Umbilical cord (tissue), 2 donors: ENCODE results near the gene FAT1. TPM values are rescaled to one million over a fixed set of nuclear protein-coding genes. Genes with fewer than 3 reads are reported as not detected.
"Not testable (repeated sequence)": the region's sequence is repeated elsewhere in the genome, so short reads cannot be mapped to it uniquely, and the experiment has no call there.

ENCODE experiments used
- DNase-seq: peaks from one replicate; pipeline ENCODE4 v3.0.0-alpha.2; 2015; ENCODE audit warnings: low spot score
- total RNA-seq: library from RNA; depleted of rRNA; stranded (reverse); fragments of >200 nt; gene quantifications from one replicate; pipeline ENCODE4 v1.2.3, GENCODE V29; 2014; ENCODE audit warnings: low replicate concordance; ENCODE audit not compliant: insufficient read depth

The FAT1 gene, protein sequence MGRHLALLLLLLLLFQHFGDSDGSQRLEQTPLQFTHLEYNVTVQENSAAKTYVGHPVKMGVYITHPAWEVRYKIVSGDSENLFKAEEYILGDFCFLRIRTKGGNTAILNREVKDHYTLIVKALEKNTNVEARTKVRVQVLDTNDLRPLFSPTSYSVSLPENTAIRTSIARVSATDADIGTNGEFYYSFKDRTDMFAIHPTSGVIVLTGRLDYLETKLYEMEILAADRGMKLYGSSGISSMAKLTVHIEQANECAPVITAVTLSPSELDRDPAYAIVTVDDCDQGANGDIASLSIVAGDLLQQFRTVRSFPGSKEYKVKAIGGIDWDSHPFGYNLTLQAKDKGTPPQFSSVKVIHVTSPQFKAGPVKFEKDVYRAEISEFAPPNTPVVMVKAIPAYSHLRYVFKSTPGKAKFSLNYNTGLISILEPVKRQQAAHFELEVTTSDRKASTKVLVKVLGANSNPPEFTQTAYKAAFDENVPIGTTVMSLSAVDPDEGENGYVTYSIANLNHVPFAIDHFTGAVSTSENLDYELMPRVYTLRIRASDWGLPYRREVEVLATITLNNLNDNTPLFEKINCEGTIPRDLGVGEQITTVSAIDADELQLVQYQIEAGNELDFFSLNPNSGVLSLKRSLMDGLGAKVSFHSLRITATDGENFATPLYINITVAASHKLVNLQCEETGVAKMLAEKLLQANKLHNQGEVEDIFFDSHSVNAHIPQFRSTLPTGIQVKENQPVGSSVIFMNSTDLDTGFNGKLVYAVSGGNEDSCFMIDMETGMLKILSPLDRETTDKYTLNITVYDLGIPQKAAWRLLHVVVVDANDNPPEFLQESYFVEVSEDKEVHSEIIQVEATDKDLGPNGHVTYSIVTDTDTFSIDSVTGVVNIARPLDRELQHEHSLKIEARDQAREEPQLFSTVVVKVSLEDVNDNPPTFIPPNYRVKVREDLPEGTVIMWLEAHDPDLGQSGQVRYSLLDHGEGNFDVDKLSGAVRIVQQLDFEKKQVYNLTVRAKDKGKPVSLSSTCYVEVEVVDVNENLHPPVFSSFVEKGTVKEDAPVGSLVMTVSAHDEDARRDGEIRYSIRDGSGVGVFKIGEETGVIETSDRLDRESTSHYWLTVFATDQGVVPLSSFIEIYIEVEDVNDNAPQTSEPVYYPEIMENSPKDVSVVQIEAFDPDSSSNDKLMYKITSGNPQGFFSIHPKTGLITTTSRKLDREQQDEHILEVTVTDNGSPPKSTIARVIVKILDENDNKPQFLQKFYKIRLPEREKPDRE (N-terminal part only)
- total RNA-seq = 242 TPM

DNA sequence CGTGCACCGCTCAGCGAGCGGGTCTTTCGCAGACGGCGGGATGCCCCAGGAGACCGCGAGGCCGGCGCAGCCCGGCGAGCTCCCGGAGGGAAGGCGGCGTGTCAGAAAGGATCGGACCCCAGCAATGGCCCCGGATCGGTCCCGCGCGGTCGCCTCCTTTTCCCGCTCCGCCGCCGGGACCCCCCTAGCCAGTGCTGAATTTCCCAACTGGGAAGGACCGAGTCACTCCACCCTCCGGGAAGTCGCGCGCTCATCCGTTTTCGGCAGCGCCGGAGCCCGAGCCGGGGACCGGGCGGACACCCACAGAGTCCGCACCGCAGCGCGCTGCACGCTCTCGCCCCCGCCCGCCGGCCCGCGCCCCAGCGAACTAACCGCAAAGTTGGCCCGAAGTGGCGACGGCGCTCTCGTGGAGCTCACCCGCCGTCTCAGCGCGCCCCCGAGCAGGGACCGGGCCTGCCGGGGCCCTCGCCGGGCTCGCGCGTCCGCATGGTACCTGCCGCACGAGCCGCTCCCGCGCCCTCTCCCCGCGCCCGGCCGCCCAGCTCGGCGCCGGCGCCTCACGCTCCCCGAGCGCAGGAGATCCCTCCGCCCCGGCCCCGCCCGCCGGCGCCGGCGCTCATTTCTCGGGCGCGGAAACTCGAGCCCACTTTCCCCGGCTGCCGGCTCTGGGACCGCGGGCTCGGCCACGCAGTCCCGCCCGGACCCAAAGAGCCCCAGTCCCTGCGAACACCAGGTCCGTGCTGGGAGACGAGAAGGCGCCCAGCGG is at the start of gene FAT1:
Gene FAT1 (minus strand): TSS at position 565 of the 766 bp plus-strand sequence. CDS start 14,029 bp downstream, outside the sequence.
- DNase-seq = peak; percentile 74

DNA sequence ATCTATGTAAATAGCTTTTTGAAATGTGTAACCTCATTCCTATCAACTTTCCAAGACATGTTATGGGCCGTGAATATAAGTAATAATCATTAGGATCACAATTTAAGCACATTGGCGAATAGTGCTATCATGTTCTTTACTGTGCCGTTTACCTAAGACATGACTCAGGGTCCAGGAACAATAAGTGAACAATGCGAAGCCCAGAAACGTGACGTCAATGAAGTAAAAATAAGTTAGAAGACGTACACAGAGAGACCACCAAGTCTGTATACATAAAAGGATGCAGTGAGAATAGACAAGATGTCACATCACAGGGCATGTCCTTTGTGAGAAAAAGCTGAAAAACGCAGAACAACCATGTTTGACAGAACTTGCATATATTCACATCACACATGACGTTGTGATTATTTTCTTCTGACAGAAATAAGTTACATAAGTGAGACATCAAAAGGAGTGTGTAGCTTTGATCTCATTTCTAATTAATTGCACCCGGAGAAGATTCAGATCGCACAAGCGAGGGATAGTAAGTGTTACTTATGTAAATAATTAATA is 49.4 kb upstream of the FAT1 start:
- no peak for DNase-seq

DNA sequence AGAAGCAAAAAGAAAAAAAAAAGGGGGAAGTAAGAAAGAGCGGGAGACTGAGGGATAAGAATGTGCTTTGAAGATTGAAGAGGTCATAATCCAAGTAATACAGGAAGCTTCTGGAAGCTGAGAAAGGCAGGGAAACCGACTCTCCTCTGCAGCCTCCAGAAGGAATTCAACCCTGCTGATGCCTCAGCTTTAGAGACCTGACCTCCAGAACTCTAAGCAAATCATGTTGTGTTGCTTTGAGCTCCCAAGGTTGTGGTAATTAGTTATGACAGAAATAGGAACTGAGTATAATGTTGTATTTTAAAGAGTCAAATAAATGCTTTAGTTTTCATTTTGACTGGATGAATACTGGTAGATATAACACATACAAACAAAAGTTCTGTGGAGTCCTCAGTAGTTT is 48.0 kb upstream of the FAT1 start:
- DNase-seq = peak; percentile 19

DNA sequence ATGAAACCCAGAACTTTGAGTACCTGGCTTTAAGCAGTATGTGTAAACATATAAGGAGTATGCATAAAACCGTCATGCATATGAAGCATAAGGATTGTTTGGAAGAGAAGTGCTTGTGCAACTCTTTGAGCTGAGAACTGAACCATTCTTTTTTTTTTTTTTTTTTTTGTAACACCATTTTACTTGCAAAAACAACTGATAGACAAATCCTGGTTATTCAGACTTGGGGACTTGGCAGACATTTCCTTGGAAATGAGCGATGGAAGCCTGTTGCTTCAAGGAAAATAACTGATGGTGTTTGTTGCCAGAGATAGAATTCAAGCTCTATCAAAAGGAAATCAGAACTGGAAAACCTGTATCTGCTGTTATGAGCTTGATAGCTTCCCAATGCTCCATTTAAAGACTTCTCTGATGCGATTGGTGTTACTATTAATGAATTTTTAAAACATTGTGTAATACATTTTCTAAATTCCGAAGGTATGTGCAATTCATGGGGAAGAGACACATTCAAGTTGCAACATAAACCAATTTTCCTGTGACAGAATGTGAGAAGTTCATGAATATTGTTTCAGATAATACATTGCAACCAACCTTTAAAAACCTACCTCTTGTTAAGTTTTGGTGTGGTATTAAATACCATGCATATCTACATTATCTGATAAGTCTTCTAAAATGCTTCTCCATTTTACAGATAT is 47.0 kb upstream of the FAT1 start:
- peak; percentile 3 for DNase-seq

DNA sequence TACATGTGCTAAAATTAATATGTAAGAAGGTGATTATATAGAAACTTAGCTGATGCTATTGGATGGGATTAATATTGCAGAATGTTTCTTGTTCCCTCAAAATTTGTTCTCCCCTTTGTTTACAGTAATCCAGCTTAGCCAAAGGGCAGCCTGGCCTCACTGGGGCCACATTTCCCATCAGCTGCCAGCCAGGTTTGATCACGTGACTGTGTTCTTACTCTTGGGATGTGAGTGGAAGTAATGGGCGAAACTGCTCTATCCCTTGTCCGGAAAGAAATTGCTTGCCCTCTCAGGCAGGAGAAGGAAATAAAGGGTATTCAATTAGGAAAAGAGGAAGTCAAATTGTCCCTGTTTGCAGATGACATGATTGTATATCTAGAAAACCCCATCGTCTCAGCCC is 44.1 kb upstream of the FAT1 start:
- DNase-seq = no peak

DNA sequence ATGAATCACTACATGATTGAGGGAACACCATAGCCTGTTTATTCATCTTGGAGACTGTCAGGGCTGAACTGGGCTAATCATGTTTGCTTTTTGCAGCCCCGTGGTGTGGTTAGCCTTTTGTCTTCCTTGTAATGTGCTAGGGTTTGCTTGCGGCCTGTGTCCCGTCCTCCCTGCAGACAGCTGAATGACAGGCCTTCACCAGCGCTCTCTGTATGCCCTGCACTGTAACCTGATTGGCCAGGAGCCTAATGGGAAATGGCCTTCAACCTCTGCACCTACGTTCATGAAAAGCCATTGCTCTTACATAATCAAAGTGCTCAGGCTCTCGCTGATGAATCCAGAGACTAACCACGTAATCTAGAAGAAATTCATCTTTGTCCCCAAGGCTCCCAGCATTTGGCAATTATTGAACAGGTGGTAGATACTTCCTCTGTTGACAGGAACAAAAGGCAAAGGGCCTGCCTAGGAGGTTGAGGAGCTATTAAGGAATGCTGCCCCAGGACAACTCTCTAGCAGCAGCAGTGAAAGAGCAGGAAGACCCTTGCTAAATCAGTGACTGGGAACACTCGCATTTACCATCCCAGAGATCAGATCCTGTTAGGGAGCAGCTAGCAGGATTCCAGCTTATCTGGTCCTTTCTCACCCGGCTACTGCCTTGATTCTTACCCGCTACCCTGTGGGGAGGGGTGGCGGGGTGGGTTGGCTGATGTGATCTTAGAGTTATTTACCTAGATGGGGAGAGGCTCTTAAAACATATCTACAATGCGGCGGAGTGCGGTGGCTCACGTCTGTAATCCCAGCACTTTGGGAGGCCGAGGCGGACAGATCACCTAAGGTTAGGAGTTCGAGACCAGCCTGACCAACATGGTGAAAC is 42.3 kb upstream of the FAT1 start:
- no peak for DNase-seq

DNA sequence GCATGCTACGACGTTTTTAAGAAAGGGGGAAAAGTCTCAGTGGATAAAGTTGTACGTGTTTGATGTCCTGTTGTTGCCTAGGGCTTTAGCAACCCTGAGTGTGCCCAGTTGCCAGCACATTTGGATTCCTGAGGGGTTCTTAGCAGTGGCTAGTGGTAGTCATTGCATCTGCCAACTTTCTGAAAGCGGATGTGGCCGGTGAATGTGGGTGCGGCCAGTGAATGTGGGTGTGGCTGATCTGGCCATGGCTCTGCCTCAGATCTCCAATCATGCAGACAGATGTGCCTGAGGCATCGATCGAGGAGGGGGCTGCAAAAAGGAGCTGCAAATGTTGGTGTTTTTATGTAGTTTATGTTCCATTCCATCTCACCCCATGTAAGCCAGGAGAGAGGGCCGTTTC is 41.5 kb upstream of the FAT1 start:
- DNase-seq = no peak

DNA sequence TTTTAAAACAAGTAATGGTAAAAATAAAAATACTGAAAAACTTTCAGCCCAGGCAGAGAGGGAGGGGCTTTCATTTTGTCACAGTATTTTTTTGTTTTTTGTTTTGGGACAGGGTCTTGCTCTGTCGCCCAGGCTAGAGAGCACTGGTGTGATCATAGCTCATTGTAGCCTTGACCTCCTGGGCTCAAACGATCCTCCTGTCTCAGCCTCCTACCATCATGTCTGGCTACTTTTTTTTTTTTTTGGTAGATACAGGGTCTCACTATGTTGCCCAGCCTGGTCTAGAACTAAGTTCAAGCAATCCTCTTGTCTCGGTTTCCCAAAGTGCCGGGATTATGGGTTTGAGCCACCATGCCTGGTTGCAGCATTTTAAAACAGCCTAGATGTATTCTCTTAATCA is 40.8 kb upstream of the FAT1 start:
- DNase-seq = no peak

DNA sequence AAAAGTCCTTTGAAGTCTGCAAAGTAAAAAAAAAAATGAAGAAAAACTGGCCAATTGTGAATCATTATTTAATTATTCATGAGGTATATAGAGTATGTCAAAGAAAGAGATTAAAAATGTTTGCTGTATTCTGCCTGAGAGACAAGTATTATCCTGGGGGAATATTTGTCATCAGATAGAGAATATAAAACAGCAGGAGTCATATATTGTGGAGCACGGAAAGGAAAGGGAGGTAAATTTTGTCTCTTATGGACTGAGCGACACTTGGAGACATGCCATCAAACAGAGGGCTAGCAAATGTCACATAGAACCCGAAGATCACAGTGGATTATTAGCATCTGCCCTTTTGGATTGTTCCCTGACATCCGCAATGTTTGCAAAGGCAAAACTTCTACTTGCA is 39.2 kb upstream of the FAT1 start:
- DNase-seq = no peak

DNA sequence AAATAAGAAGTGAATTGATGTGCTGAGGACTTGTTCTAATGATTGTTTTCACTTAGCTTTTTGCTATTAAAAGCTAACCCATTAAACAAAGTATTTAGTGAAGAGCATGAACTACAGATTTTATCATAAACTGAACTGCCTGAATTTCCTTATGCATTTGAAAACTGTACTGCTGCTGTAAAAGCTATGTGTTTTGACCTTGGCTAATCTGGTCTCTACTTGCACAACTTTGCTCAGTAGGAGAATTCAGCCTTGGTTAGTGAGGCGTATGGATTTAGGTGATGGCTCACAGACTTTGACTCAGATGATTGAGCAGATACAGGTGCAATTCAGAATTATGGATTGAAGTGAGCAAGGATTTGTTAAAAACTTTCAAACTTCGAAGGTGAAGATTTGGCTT is 38.7 kb upstream of the FAT1 start:
- no peak for DNase-seq

DNA sequence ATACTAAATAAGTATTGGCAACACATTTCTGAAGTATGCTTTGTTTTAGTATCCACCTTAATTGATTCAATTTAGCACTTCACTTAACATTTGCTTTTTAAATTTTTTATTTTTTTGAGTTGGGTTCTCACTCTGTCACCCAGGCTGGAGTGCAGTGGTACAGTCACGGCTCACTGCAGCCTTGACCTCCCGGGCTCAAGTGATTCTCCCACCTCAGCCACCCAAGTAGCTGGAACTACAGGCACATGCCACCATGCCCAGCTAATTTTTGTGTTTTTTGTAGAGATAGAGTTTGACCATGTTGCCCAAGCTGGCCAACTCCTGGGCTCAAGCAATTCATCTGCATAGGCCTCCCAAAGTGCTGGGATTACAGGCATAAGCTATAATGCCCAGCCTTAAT is 38.3 kb upstream of the FAT1 start:
- not testable (repeated sequence) for DNase-seq

DNA sequence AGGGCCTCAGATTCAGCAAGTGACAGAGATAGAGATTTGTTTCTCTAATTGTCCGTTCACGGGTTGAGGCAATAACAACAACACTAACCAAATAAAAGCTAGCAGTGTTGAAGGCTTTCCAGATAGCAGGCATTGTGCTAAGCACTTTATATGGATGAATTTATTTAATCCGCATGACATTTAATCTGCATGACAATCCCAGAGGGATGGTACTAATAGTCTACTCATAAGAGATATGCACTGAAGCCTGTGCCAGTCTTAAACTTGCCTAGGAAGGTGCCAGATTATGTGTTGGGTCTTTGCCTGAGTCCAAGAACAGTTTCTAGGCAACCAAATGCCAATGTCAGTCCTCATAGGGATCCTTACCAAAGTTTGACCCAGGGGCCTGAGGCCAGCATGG is 37.7 kb upstream of the FAT1 start:
- DNase-seq = no peak

DNA sequence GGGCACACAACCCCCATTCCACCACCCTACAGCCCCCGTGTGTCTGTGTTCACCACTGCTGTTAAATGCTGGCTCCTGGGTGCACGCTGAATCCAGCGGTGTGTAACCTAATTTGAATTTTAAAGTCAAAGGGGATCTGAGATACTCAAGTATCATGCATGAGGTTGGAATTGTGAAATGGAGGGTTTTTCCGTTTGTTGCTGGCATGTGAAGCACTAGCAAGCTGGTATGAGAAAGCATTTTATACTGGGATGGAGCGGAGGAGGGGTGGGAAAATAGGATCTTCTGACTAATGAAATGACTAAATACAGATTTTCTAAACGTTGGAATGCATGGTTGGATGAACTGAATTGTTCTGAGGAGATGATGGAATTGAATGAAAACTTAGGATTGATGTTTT is 36.9 kb upstream of the FAT1 start:
- peak; percentile 5 for DNase-seq

DNA sequence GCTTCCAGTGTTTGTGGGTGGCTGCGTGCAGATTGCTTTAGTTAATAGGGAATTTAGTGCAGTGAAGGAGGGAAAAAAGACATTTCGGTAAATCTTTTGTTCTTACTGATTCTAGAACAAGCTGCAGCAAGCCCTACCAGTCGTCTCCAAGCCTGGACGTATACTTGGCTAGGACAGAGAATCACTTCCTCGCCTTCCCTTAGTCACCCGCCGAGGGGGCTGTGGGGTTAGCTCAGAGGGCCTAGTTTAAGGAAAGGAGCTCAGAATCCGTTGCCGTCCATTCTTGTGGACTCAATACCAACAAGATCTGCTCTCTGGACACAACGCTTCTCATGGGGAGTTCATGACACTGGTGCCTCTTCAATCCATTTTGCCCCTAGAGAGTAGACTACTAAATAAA is 36.3 kb upstream of the FAT1 start:
- DNase-seq = no peak

DNA sequence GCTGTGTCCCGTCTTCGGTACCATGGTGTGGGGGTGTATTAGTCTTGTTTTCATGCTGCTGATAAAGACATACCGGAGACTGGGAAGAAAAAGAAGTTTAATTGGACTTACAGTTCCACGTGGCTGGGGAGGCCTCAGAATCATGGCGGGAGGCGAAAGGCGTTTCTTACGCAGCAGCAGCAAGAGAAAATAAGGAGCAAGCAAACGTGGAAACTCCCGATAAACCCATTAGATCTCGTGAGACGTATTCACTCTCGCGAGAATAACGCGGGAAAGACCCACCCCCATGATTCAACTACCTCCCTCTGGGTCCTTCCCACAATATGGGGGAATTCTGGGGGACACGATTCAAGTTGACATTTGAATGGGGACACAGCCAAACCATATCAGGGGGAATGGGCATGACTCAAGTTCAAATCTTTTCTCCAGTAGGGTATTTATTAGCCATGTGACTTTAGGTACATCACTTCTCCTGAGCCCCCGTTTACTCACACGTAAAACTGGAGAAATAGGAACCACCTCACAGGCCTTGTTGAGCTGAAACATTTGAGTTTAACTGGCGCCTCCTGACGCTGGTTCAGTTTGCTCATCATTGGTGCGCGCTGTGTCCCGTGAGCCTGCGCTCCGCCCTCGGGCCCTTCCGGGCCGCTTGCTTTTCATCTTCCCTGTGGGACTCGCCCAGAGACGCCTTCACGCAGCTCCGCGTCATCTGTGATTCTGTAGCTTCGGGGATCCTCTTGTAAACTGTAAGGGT is 35.5 kb upstream of the FAT1 start:
- no peak for DNase-seq

DNA sequence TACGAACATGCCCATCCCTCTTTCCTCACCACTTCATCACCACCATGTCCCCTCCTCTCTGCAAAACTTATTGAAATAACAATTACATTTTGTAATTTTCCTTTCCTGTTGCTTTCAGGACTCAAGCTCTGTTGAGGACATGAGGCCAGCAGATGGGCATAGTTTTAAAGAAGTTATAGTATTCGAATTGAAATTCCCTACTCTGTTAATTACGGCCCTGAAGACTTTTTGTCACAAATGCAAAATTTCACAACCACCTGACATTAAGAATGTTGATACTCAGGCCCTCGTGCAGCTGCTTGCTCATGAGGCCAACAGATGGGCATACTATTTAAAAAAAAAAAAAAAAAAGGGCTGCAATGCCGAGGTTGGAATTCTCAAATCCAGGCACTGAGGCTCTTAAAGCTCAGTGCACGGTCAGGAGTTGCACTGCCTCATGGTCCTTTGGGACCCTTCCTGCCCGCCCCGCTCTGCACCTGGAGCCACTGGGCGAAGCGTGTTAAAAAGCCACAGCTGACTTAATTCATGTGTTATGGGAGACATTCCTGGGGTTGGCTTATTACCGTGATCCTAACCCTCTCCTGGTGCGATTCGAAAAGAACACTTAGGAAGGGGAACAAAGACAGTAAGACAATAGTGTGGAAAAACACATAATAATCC is 34.2 kb upstream of the FAT1 start:
- no peak for DNase-seq

DNA sequence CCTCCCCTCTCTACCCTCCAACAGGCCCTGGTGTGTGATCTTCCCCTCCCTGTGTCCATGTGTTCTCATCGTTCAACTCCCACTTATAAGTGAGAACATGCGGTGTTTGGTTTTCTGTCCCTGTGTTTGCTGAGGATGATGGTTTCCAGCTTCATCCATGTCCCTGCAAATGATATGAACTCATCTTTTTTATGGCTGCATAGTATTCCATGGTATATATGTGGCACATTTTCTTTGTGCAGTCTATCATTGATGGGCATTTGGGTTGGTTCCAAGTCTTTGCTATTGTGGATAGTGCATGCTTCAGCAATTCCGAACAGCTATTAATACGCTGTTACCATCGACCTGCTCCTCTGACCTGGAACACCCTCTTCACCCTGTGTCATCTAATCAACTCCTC is 32.9 kb upstream of the FAT1 start:
- not testable (repeated sequence) for DNase-seq
